ENCODE measurements around the gene SUSD1.
"Not testable (repeated sequence)": the region's sequence is repeated elsewhere in the genome, so short reads cannot be mapped to it uniquely, and the experiment has no call there.

The SUSD1 gene

GRCh38 chr9:112174965-112175795 lies at the start of gene SUSD1:
Gene SUSD1, minus strand, starts transcription at chr9:112175297. Its CDS starts 62 bp downstream, at chr9:112175235.
- DNase-seq = peak; percentile 28

- no peak for DNase-seq
These were observed 49.5 kb upstream of the SUSD1 start for GRCh38 chr9:112224401-112225289.

GRCh38 chr9:112218908-112219307 lies 43.8 kb upstream of the SUSD1 start:
- no peak for DNase-seq

- no peak for DNase-seq
These were observed 37.8 kb upstream of the SUSD1 start for GRCh38 chr9:112212926-112213325.

DNA sequence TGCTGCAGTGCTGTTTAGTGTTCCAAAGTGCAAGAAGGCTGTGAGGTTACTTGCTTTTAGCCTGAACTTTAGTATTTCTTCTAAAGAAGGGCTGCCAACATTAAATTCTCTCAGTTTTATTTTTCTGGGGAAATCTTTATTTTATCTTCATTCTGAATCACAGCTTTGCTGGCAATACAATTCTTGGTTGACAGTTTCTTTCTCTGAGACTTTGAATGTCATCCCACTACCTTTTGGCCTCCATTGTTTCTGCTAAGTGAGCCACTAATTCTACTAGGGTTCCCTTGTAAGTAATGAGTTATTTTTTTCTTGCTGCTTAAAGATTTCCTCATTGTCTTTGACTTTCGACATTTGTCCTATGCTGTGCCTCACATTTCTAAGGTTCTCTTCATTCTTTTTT lies 32.4 kb upstream of the SUSD1 start:
- no peak for DNase-seq

DNA sequence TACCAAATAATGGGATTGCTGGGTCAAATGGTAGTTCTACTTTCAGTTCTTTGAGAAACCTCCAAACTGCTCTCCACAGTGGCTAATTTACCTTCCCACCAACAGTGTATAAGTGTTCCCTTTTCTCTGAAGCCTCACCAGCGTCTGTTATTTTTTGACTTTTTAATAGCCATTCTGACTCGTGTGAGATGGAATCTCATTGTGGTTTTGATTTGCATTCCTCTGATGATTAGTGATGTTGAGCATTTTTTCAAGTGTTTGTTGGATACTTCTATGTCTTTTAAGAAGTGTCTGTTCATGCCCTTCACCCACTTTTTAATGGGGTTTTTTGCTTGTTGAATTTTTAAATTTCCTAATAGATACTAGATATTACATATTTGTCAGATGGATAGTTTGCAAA lies 28.4 kb upstream of the SUSD1 start:
- no peak for DNase-seq

- DNase-seq = no peak
These were observed 25.6 kb upstream of the SUSD1 start for GRCh38 chr9:112200711-112201110.

- DNase-seq = no peak
These were observed 23.5 kb upstream of the SUSD1 start for GRCh38 chr9:112198646-112199045.

DNA sequence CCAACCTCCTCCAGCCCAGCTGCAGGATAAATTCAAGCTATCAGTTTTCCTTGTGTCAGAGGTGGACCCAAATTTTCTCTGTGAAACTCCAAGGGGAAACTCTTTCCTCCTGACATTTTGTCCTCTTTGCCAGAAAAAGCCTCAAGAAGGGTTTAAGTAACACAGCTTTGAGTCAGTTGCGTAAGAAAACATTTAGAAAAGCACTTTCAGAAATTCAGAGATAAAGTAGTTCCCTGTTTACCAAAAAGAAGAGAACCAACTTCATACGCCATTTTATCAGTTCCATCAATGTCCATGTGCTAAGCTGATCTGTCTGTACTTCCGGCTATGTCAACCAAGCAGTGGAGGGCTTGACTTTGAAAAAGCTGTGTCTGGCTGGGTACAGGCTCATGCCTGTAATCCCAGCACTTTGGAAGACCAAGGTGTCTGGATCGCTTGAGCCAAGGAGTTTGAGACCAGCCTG lies 19.9 kb upstream of the SUSD1 start:
- no peak for DNase-seq

DNA sequence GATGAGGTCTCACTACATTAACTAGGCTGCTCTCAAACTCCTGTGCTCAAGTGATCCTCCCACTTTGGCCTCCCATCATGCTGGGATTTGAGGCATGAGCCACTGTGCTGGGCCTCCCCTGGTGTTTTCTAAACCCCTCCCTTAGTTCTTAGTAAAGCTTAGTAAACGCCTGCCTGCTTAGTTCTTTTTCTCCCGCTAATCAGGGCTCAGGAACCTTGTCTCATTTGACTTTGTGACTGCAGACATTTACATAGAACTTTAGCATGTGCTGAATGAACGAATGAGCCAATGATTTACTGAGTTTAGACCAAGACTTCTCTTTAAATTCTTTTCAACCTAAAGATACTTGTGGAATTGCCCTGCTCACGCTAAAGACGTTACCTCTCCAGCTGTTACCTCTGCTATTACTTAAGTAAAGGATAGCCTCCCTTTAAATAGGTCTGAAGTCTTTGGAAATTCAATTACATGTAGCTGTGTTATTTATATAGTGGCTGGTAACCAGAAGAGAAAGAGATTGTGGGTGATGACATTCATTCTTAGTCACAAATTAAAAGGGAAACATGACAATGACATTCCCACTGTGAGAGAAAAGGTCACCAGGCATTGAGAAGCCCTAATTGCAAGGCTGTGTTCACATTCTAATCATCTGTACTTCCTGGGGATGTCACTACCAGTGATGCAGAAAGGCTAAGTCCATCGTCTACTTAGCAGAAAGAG lies 18.6 kb upstream of the SUSD1 start:
- no peak for DNase-seq

DNA sequence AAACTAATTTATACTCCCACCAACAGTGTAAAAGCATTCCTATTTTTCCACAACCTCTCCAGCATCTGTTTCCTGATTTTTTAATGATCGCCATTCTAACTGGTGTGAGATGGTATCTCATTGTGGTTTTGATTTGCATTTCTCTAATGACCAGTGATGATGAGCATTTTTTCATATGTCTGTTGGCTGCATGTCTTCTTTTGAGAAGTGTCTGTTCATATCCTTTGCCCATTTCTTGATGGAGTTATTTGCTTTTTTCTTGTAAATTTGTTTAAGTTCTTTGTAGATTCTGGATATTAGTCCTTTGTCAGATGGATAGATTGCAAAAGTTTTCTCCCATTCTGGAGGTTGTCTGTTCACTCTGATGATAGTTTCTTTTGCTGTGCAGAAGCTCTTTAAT lies 15.2 kb upstream of the SUSD1 start:
- DNase-seq = not testable (repeated sequence)

DNA sequence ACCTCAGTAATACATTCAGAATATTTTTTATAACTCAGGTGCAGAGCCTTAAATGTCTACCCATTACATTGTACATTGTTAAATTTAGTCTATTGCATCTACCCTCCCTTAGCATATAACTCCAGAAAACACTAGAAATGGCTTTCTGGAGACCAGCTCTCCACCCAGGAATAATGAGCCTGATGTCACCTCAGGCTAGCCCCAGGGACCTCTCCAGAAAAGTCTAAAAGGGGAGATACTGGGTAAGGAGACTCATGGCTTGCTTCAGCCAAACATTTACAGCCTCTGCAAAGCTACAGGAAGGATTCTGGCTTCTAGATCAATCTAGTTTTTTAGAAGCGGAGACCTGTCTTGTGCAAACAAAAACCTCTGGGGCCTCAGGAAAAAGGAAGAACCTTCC lies 13.8 kb upstream of the SUSD1 start:
- no peak for DNase-seq

- no peak for DNase-seq
These were observed 12.3 kb upstream of the SUSD1 start for GRCh38 chr9:112187404-112187803.

DNA sequence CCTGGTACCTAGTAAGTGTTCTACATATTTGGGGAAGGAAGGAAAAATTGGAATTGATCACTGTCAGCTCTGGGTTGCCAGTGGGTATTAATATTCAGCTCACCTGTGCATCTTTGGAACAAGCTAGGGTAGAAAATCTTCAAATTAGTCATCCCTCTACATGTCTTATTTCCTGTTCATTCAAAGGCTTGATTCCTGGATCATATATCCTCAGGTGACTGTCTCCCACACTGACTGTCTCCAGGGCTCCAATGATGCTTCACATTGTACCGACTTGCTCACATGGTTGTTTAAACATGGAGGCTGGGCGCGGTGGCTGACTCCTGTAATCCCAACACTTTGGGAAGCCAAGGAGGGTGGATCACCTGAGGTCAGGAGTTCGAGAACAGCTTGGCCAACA lies 11.6 kb upstream of the SUSD1 start:
- DNase-seq = no peak

DNA sequence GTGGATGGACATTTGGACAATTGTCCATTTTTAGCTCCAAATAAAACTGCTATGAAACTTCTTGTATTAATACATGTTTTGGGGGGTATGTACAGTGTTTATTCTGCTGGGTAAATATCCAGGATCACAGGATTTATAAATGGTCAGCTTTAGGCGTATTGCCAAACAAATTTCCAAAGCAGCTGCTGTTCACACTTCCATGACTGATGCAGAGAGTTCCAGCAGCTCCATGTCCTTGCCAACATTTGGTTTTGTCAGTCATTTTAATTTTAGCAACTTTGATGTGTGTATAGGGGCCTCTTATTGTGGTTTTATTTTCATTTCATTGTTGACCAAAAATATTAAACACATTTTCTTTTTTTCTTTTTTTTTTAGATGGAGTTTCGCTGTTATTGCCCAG lies 9.8 kb upstream of the SUSD1 start:
- no peak for DNase-seq

DNA sequence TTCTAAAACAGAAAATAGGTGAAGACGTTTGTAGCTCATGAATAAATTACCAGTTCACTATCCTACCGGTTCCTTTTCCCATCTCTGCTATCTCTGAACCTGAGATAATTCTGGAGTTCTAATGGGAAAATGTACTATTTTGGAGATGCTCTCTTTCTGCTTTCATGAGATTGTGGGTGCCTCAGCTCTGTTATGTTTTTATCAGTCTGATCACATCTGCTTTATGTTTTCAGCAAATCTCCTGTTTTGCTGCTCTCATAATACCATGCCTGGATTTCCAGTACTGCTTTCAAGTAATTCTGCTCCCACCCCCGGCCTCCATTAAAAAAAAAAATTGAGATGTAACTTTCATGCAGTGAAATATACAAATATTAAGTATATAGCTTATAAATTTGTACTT lies 9.1 kb upstream of the SUSD1 start:
- no peak for DNase-seq

GRCh38 chr9:112180387-112180881 lies 5.3 kb upstream of the SUSD1 start:
- DNase-seq = no peak

DNA sequence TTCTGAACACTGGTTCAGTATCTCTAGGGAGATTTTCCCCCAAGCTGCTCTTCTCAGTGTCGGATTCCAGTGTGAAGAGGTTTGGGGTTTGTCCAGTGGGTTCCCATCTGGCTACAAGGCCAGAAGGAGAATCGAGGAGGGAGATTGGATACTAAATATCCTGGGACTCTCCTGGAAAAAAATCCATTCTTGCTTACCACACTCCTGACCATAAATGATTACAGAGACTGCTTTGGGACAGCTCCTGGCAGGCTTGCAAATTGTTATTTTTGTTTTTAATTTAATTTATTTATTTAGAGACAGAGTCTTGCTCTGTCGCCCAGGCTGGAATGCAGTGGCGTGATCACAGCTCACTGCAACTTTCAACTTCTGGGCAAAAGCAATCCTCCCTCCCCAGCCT lies 4.7 kb upstream of the SUSD1 start:
- DNase-seq = peak; percentile 12

DNA sequence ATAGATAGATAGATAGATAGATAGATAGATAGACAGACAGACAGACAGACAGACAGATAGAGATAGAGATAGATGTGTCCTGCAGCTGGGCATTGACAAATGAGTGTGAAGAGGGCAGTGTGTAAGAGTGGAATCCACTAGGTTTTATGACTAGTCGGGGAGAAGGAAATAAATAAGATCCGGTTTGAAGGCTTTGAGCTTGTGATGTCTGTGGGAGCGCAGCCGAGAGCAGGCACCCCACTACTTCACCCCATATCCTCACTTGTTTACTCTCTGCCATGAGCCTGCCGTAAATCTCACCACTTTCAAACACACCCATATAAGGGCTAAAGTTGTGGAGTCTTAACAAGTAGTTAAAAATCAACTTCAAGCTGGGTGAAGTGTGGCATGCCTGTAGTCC lies 1.4 kb upstream of the SUSD1 start:
- DNase-seq = no peak

- DNase-seq = no peak
These were observed 759 bp upstream of the SUSD1 start for GRCh38 chr9:112175796-112176315.

DNA sequence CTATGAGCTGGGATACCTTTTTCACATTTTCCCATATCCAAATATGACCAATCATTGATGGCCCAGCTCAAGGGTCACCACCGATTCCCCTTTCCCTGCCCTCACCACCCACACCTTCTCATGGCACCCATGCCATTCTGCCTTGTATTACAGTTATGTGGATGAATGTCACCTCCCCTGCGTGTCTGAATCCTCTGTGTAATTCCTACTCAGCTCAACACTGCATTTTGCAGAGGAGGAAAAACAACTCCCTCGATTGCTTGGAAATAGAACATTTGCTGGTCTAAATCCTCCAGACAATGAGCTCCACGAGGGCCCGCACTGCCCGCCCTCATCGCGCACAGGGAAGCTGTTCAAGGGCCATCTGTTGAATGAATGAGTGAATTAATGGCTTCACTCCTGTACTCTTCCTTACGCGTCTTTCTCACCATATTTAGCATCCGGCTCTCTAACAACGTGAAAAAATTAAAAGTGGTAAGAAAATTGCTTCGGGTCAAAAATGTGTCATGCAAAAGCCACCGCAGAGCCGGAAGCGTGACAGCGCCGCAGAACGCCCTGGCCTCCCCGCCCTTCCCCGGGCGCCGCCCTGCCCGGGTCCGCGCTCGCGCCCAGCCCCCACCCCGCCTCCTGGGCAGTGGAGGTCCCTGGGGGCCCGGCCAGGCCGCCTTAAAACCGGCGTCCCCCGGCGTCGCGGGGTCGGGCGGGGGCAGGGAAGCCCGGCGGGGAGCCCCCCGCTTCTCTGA lies 704 bp downstream of the SUSD1 start:
- peak; percentile 42 for DNase-seq
